ENCODE measurements around the gene OR2T6. TPM values are rescaled to one million over a fixed set of nuclear protein-coding genes. Genes with fewer than 3 reads are reported as not detected.
"Not testable (repeated sequence)": the region's sequence is repeated elsewhere in the genome, so short reads cannot be mapped to it uniquely, and the experiment has no call there.

Gene OR2T6
- total RNA-seq, 4 donors from 2014 or later: not detected

GRCh38 chr1:248431683-248432082 lies 56.1 kb downstream of the OR2T6 start:
- H3K36me3 ChIP-seq; in situ Hi-C loops (cut with MboI; ENCODE audit: low sequenced_read_pairs in 4 of 4): not testable (repeated sequence)

GRCh38 chr1:248432201-248432600 lies 56.7 kb downstream of the OR2T6 start:
- H3K36me3 ChIP-seq; H3K27me3 ChIP-seq; H3K27ac ChIP-seq; H3K9me3 ChIP-seq; DNase-seq; ATAC-seq; H3K4me3 ChIP-seq; H3K4me1 ChIP-seq; intact Hi-C loops (cut with DNase I; ENCODE audit: low total_unique reads); in situ Hi-C loops (cut with MboI; ENCODE audit: low sequenced_read_pairs in 4 of 4): not testable (repeated sequence)

More at GRCh38 chr1:248431683-248432082, 56.1 kb downstream of the OR2T6 start:
- H3K4me1 ChIP-seq; ATAC-seq; H3K27me3 ChIP-seq; DNase-seq; intact Hi-C loops (cut with DNase I; ENCODE audit: low total_unique reads); H3K4me3 ChIP-seq; H3K27ac ChIP-seq; H3K9me3 ChIP-seq: not testable (repeated sequence)

- H3K4me3 ChIP-seq; ATAC-seq; H3K9me3 ChIP-seq; H3K4me1 ChIP-seq; in situ Hi-C loops (cut with MboI; ENCODE audit: low sequenced_read_pairs in 4 of 4); H3K27ac ChIP-seq; DNase-seq; H3K27me3 ChIP-seq; intact Hi-C loops (cut with DNase I; ENCODE audit: low total_unique reads); H3K36me3 ChIP-seq: not testable (repeated sequence)
Observed at GRCh38 chr1:248433811-248434415, 58.4 kb downstream of the OR2T6 start.

- H3K27ac ChIP-seq; in situ Hi-C loops (cut with MboI; ENCODE audit: low sequenced_read_pairs in 4 of 4); DNase-seq; H3K9me3 ChIP-seq; H3K4me3 ChIP-seq; H3K4me1 ChIP-seq; H3K36me3 ChIP-seq; H3K27me3 ChIP-seq; ATAC-seq; intact Hi-C loops (cut with DNase I; ENCODE audit: low total_unique reads): not testable (repeated sequence)
Observed at GRCh38 chr1:248434913-248435312, 59.4 kb downstream of the OR2T6 start.

- in situ Hi-C loops (cut with MboI; ENCODE audit: low sequenced_read_pairs in 4 of 4); H3K36me3 ChIP-seq; H3K4me1 ChIP-seq; DNase-seq; H3K9me3 ChIP-seq; intact Hi-C loops (cut with DNase I; ENCODE audit: low total_unique reads); ATAC-seq; H3K27ac ChIP-seq; H3K4me3 ChIP-seq; H3K27me3 ChIP-seq: not testable (repeated sequence)
Observed at GRCh38 chr1:248436303-248436702, 60.8 kb downstream of the OR2T6 start.

GRCh38 chr1:248438668-248439067 lies 63.1 kb downstream of the OR2T6 start:
- ATAC-seq; H3K4me3 ChIP-seq; H3K36me3 ChIP-seq; DNase-seq; in situ Hi-C loops (cut with MboI; ENCODE audit: low sequenced_read_pairs in 4 of 4); intact Hi-C loops (cut with DNase I; ENCODE audit: low total_unique reads); H3K27ac ChIP-seq; H3K4me1 ChIP-seq; H3K27me3 ChIP-seq; H3K9me3 ChIP-seq: not testable (repeated sequence)

GRCh38 chr1:248439283-248439682 lies 63.7 kb downstream of the OR2T6 start:
- ATAC-seq; H3K4me3 ChIP-seq; H3K4me1 ChIP-seq; H3K9me3 ChIP-seq; intact Hi-C loops (cut with DNase I; ENCODE audit: low total_unique reads); H3K27me3 ChIP-seq; H3K27ac ChIP-seq; in situ Hi-C loops (cut with MboI; ENCODE audit: low sequenced_read_pairs in 4 of 4); H3K36me3 ChIP-seq; DNase-seq: not testable (repeated sequence)

Other genes starting within 250 kb of the OR2T6 start
- not detected for gene OR2M5, start 230.6 kb upstream of the OR2T6 start, total RNA-seq
- not detected for gene OR2M2, start 200.9 kb upstream of the OR2T6 start, total RNA-seq
- gene OR2M3, start 178.5 kb upstream of the OR2T6 start, total RNA-seq: not detected
- gene OR2M4, start 144.3 kb upstream of the OR2T6 start, total RNA-seq: not detected
- gene OR2T33, start 97.8 kb upstream of the OR2T6 start, total RNA-seq: not detected
- not detected for gene OR2T12, start 72.3 kb upstream of the OR2T6 start, total RNA-seq
- gene OR2M7, start 51.2 kb upstream of the OR2T6 start, total RNA-seq: not detected
- not detected for gene OR14C36, start 27.0 kb upstream of the OR2T6 start, total RNA-seq
- gene OR2T4, start 14.1 kb upstream of the OR2T6 start, total RNA-seq: not detected
- not detected for gene OR2T1, start 27.3 kb downstream of the OR2T6 start, total RNA-seq
- gene OR2T2, start 69.9 kb downstream of the OR2T6 start, total RNA-seq: not detected
- gene OR2T3, start 97.6 kb downstream of the OR2T6 start, total RNA-seq: not detected
- gene OR2T5, start 112.8 kb downstream of the OR2T6 start, total RNA-seq: not detected
- gene OR2G6, start 132.3 kb downstream of the OR2T6 start, total RNA-seq: not detected
- not detected for gene OR2T29, start 187.0 kb downstream of the OR2T6 start, total RNA-seq
- not detected for gene OR2T34, start 199.0 kb downstream of the OR2T6 start, total RNA-seq
- gene OR2T10, start 222.0 kb downstream of the OR2T6 start, total RNA-seq: not detected

Measured in gastrocnemius medialis (tissue), 4 donors.